Trophoblast cell (in vitro differentiated cells and primary cell): ENCODE measurements around the gene CEP72.

Experiments used
- DNase-seq, 2 donors: peaks; one replicate each; pipeline ENCODE4 v3.0.0-alpha.2; 2016
- H2AFZ ChIP-seq: 2 replicates; pipeline ENCODE4 v1.6.1; 2013; ENCODE audit warnings: low read length, moderate library complexity, mild to moderate bottlenecking; ENCODE audit not compliant: insufficient read depth, poor library complexity
- H2AK5ac ChIP-seq: 2 replicates; pipeline ENCODE4 v1.6.1; 2013; ENCODE audit warnings: mild to moderate bottlenecking, low read length
- H2BK120ac ChIP-seq: 2 replicates; pipeline ENCODE4 v1.6.1; 2013; ENCODE audit warnings: low read length, mild to moderate bottlenecking, moderate library complexity; ENCODE audit not compliant: insufficient read depth, poor library complexity
- H2BK12ac ChIP-seq: 2 replicates; pipeline ENCODE4 v1.6.1; 2013; ENCODE audit warnings: mild to moderate bottlenecking, low read length, moderate library complexity
- H2BK5ac ChIP-seq: 2 replicates; pipeline ENCODE4 v1.6.1; 2013; ENCODE audit warnings: low read length, low read depth, moderate library complexity, mild to moderate bottlenecking; ENCODE audit not compliant: poor library complexity
- H3K14ac ChIP-seq: 2 replicates; pipeline ENCODE4 v1.6.1; 2013; ENCODE audit warnings: mild to moderate bottlenecking, low read length
- H3K18ac ChIP-seq: 2 replicates; pipeline ENCODE4 v1.6.1; 2013; ENCODE audit warnings: mild to moderate bottlenecking, low read length
- H3K23ac ChIP-seq: 2 replicates; pipeline ENCODE4 v1.6.1; 2013; ENCODE audit warnings: low read length
- H3K27ac ChIP-seq: 2 replicates; pipeline ENCODE4 v1.5.1; 2013; ENCODE audit warnings: low read depth, mild to moderate bottlenecking, inconsistent platforms, low read length, moderate library complexity
- H3K27me3 ChIP-seq: 2 replicates; pipeline ENCODE4 v1.6.1; 2013; ENCODE audit warnings: inconsistent platforms, mild to moderate bottlenecking, low read length, moderate library complexity; ENCODE audit not compliant: insufficient read depth
- H3K36me3 ChIP-seq, 2 experiments: 1 replicate in 1 of 2; 2 replicates in 1 of 2; pipeline ENCODE4 v1.6.1; 2013; ENCODE audit warnings: low read length in 2 of 2, mild to moderate bottlenecking in 2 of 2, moderate library complexity in 1 of 2; ENCODE audit not compliant: insufficient read depth in 2 of 2, control insufficient read depth in 1 of 2
- H3K4ac ChIP-seq: 2 replicates; pipeline ENCODE4 v1.6.1; 2013; ENCODE audit warnings: low read depth, mild to moderate bottlenecking, low read length, moderate library complexity
- H3K4me1 ChIP-seq, 2 experiments: 1 replicate in 1 of 2; 2 replicates in 1 of 2; pipeline ENCODE4 v1.6.1; 2013; ENCODE audit warnings: low read length in 2 of 2, mild to moderate bottlenecking in 2 of 2, moderate library complexity in 1 of 2; ENCODE audit not compliant: insufficient read depth in 2 of 2, control insufficient read depth in 1 of 2
- H3K4me2 ChIP-seq: 2 replicates; pipeline ENCODE4 v1.6.1; 2013; ENCODE audit warnings: inconsistent platforms, mild to moderate bottlenecking, low read length, moderate library complexity
- H3K4me3 ChIP-seq: 2 replicates; pipeline ENCODE4 v1.5.1; 2013; ENCODE audit warnings: mild to moderate bottlenecking, low read depth, low read length, inconsistent platforms
- H3K79me1 ChIP-seq: one replicate; pipeline ENCODE4 v1.6.1; 2013; ENCODE audit warnings: low read length
- H3K79me2 ChIP-seq: 2 replicates; pipeline ENCODE4 v1.6.1; 2013; ENCODE audit warnings: low read length, mild to moderate bottlenecking; ENCODE audit not compliant: control insufficient read depth, insufficient read depth, poor library complexity
- H3K9ac ChIP-seq: 2 replicates; pipeline ENCODE4 v1.6.1; 2013; ENCODE audit warnings: mild to moderate bottlenecking, low read length
- H3K9me3 ChIP-seq: 2 replicates; pipeline ENCODE4 v1.6.1; 2013; ENCODE audit warnings: low read depth, mild to moderate bottlenecking, control low read depth, inconsistent platforms, low read length; ENCODE audit not compliant: insufficient read depth
- H4K12ac ChIP-seq: 2 replicates; pipeline ENCODE4 v1.6.1; 2013; ENCODE audit warnings: low read depth, mild to moderate bottlenecking, low read length, moderate library complexity
- H4K8ac ChIP-seq: 2 replicates; pipeline ENCODE4 v1.6.1; 2013; ENCODE audit warnings: low read depth, mild to moderate bottlenecking, low read length, moderate library complexity
- H4K91ac ChIP-seq: one replicate; pipeline ENCODE4 v1.6.1; 2013; ENCODE audit warnings: low read depth, mild to moderate bottlenecking, low read length, moderate library complexity
- WGBS: extraction: QIAGEN DNeasy Blood & Tissue Kit; methylation state at CpG from one replicate; pipeline ENCODE4 v1.1.7; 2013; ENCODE audit warnings: missing lambda C conversion rate; ENCODE audit not compliant: insufficient read length, insufficient coverage; ENCODE audit errors: extremely low coverage; 5-methylcytosine and 5-hydroxymethylcytosine counted together

The CEP72 gene

DNA sequence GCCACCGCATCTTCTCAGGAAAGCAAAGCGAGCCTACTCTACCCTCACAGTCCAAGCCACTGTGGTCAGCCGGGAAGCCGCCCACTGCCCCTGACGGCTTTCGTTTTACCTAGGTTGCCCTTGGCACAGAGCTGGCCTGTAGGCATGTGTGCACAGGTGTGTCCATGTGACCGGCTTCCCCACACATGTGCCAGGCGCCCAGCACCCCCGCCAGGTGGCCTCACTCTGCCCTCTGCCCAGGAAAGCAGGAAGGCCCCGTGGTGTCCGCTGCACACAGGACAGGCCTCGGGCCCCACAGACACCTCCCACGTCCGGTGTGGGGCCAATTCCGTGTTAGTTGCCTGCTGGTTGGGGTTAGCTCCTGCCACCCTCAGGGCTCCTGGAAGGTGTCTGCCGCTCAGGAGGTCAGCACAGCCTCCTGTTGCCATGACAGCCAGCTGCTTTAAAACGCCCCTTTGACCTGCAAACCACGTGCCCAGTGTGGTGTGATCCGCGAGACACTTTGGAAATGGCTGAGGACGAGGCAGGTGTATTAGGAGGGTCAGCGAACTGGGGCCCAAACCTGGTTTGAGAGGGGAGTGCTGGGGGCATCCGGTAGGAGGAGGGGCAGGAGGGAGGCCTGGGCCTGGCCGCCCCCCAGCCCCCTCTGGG lies 52.3 kb downstream of the CEP72 start:
- peaks cover 4% of the 10 kb centered on the region for H3K9me3 ChIP-seq
- H3K4me2 ChIP-seq, result no peak overlapping the region
- no peak overlapping the region for H3K4me3 ChIP-seq
- H2BK120ac ChIP-seq, result no peak overlapping the region
- H2AK5ac ChIP-seq, result no peak overlapping the region
- no peak overlapping the region for H2AFZ ChIP-seq
- H4K91ac ChIP-seq, result no peak overlapping the region
- no CpG with 5 or more reads among the region's 24 CpGs for WGBS
- peaks cover 63% of the 10 kb centered on the region in 2 experiments for H3K36me3 ChIP-seq
- H3K27ac ChIP-seq, result no peak overlapping the region
- H3K4ac ChIP-seq, result no peak overlapping the region
- H3K18ac ChIP-seq, result no peak overlapping the region
- no peak overlapping the region for H2BK12ac ChIP-seq
- no peaks in the 10 kb centered on the region for H3K79me1 ChIP-seq
- DNase-seq, result no peak
- no peak overlapping the region for H4K8ac ChIP-seq
- no peaks in the 10 kb centered on the region for H3K79me2 ChIP-seq
- no peaks in the 10 kb centered on the region for H3K27me3 ChIP-seq
- H4K12ac ChIP-seq, result no peak overlapping the region
- no peak overlapping the region for H3K23ac ChIP-seq
- no peaks in the 10 kb centered on the region for H3K4me1 ChIP-seq
- no peak overlapping the region for H3K14ac ChIP-seq
- H3K9ac ChIP-seq, result no peak overlapping the region
- H2BK5ac ChIP-seq, result no peak overlapping the region

DNA sequence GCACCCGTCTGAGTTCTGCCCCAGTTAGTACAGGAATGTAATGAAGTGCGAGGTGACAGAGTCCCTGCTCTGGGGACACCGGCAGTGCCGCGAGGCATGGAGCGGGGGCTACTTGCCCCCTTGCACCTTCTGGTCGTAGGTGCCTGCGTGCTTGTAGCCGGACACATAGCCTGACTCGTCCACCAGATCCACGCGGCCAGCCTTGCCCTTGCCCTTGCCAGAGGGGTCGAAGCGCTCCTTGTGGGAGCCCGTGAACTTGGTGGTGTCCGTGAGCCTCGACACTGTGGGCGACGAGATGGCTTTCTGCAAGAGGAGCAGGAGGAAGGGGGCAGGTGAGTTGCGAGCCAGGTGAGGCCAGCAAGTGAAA lies 52.8 kb downstream of the CEP72 start:
- no peak overlapping the region for H3K14ac ChIP-seq
- H4K91ac ChIP-seq, result no peak overlapping the region

DNA sequence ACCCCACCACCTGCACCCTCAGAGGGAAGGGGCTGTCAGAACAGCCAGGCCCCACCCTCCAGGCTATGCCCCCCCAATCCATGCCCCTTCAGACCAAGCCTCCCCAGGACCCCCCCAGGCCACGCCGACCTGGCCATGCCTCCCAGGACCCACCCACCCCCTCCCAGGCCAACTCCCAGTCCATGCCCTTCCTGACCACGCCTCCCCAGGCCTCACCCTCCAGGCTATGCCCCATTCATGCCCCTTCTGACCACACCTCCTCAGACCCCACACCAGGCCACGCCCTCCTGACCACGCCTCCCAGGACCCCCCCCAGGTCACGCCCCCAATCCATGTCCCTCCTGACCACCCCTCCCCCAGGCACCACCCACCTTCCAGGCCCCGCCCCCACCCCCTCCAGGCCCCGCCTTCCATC lies 53.4 kb downstream of the CEP72 start:
- Histone ChIP-seq H3K4me1 (no peaks in the 10 kb centered on the region), H3K4me2 (no peak overlapping the region), H2BK5ac (no peak overlapping the region), H3K27ac (no peak overlapping the region), H3K18ac (no peak overlapping the region), H4K91ac (no peak overlapping the region), H3K79me1 (no peaks in the 10 kb centered on the region), H2AFZ (no peak overlapping the region), H2BK120ac (no peak overlapping the region), H3K36me3 (peaks cover 54 to 55% of the 10 kb centered on the region in 2 experiments), H3K23ac (no peak overlapping the region), H3K9me3 (peaks cover 2% of the 10 kb centered on the region), H2AK5ac (no peak overlapping the region), H4K12ac (no peak overlapping the region), H3K14ac (no peak overlapping the region), H2BK12ac (no peak overlapping the region), H3K27me3 (no peaks in the 10 kb centered on the region), H3K9ac (no peak overlapping the region), H4K8ac (no peak overlapping the region), H3K79me2 (no peaks in the 10 kb centered on the region), H3K4me3 (no peak overlapping the region), H3K4ac (no peak overlapping the region)
- WGBS, result no CpG with 5 or more reads among the region's 8 CpGs
- no peak for DNase-seq

More for the DNA sequence above, 52.8 kb downstream of the CEP72 start:
- Histone ChIP-seq H3K79me1 (no peaks in the 10 kb centered on the region), H3K9ac (no peak overlapping the region), H2AK5ac (no peak overlapping the region), H3K4me2 (no peak overlapping the region), H3K79me2 (no peaks in the 10 kb centered on the region), H3K23ac (no peak overlapping the region), H3K9me3 (peaks cover 2% of the 10 kb centered on the region), H3K27me3 (no peaks in the 10 kb centered on the region), H2BK120ac (no peak overlapping the region), H4K12ac (no peak overlapping the region), H3K27ac (no peak overlapping the region), H3K4ac (no peak overlapping the region), H4K8ac (no peak overlapping the region), H3K4me3 (no peak overlapping the region), H2BK5ac (no peak overlapping the region), H2BK12ac (no peak overlapping the region), H3K4me1 (no peaks in the 10 kb centered on the region), H3K36me3 (peaks cover 58% of the 10 kb centered on the region in 2 experiments), H2AFZ (no peak overlapping the region), H3K18ac (no peak overlapping the region)
- no peak for DNase-seq
- WGBS, result no CpG with 5 or more reads among the region's 20 CpGs

DNA sequence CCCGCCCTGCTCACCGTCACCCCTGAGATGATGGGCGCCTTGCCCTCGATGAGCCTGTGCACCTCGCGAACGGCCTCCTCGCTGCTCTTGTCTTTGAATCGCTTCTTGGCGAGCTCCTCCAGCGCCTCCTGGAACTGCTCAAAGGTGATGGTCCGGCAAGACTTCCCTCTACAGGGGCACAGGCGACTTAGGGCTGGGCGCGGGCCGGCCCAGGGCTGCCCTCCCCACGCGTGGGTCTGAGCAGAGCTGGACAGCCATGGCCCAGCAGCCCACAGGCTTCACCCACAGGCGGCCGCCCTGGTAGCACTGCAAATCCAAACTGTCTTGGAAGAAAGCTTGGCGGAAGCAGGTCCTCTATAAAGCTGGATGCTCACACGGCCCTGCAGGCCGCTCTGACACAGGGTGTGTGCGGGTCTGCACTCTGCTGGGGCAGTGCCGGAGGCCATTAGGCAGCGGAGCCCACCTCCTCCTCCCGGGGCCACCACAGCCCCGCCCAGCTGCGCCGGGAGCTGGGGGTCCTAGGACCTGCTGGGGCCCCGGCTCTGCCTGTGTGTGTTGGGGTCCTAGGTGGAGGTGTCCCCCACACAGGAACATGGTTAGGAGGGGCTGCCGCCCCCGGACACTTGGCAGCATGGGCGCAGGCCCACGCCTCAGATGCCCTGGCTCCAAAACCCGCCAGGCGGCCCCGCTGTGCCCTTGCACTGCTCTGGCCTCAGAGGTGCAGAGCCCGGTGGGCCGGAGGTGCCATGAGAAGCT lies 54.0 kb downstream of the CEP72 start:
- no peak overlapping the region for H3K4ac ChIP-seq
- H3K23ac ChIP-seq, result no peak overlapping the region
- no peak overlapping the region for H3K18ac ChIP-seq
- H3K27ac ChIP-seq, result no peak overlapping the region
- no peak overlapping the region for H2BK5ac ChIP-seq
- DNase-seq, result no peak
- H3K36me3 ChIP-seq, result peaks cover 51 to 52% of the 10 kb centered on the region in 2 experiments
- H3K9ac ChIP-seq, result no peak overlapping the region
- no peaks in the 10 kb centered on the region for H3K79me1 ChIP-seq
- no peak overlapping the region for H4K8ac ChIP-seq
- H3K4me2 ChIP-seq, result no peak overlapping the region
- no peak overlapping the region for H2BK12ac ChIP-seq
- no peak overlapping the region for H3K4me3 ChIP-seq
- no peaks in the 10 kb centered on the region for H3K79me2 ChIP-seq
- H3K14ac ChIP-seq, result no peak overlapping the region
- H4K12ac ChIP-seq, result no peak overlapping the region
- H3K9me3 ChIP-seq, result peaks cover 2% of the 10 kb centered on the region
- no peaks in the 10 kb centered on the region for H3K4me1 ChIP-seq
- H3K27me3 ChIP-seq, result no peaks in the 10 kb centered on the region
- no peak overlapping the region for H2BK120ac ChIP-seq
- no peak overlapping the region for H2AFZ ChIP-seq
- no peak overlapping the region for H2AK5ac ChIP-seq
- WGBS, result no CpG with 5 or more reads among the region's 40 CpGs
- no peak overlapping the region for H4K91ac ChIP-seq
